IMR-90 (cell line): Measurements from ENCODE around the gene IGF1R. TPM values are rescaled to one million over a fixed set of nuclear protein-coding genes. Genes with fewer than 3 reads are reported as not detected.

Experiments
- ATAC-seq: fragments of 200-7000 bp; cut with Tn5 transposase; 2 replicates; pipeline ENCODE4 v1.9.1; 2020; ENCODE audit warnings: low read depth, mild to moderate bottlenecking, moderate library complexity
- Bru-seq: library from RNA; stranded (reverse); fragments of 400-500 nt; gene quantifications from one replicate; lab custom pipeline; 2021; lab: Mats Ljungman, UMichigan
- BruChase-seq, 2 experiments: library from RNA; stranded (reverse); fragments of 400-500 nt; gene quantifications; one replicate each; lab custom pipeline; 2021; lab: Mats Ljungman, UMichigan
- BruUV-seq: library from RNA; stranded (reverse); fragments of 400-500 nt; replicated peaks from 2 replicates; lab custom pipeline; 2021; lab: Mats Ljungman, UMichigan
- CTCF ChIA-PET: fragments of 300-600 bp; formaldehyde crosslinking; extraction: SDS; loops from one replicate; lab custom pipeline; 2021; ENCODE audit warnings: antibody characterized with exemption; lab: Yijun Ruan, JAX
- POLR2A ChIA-PET: fragments of 300-600 bp; sonication (Branson Sonifier 250); formaldehyde crosslinking; loops from one replicate; lab custom pipeline; 2022; ENCODE audit warnings: antibody characterized with exemption; ENCODE audit not compliant: unreplicated experiment; lab: Charles Lee
- DNase-seq: peaks from one replicate; pipeline ENCODE4 v3.0.0; 2013
- H2AFZ ChIP-seq: replicated peaks from 2 replicates; pipeline ENCODE3; 2013; ENCODE audit warnings: low read length, mild to moderate bottlenecking; ENCODE audit not compliant: poor library complexity
- H2AK5ac ChIP-seq: 2 replicates; pipeline ENCODE4 v1.6.1; 2013; ENCODE audit warnings: low read depth, low read length, inconsistent platforms
- H2AK9ac ChIP-seq: replicated peaks from 2 replicates; pipeline ENCODE3; 2013; ENCODE audit warnings: mild to moderate bottlenecking, low read depth, low read length, moderate library complexity; ENCODE audit not compliant: poor library complexity
- H2BK120ac ChIP-seq: 2 replicates; pipeline ENCODE4 v1.6.1; 2013; ENCODE audit warnings: low read depth, low read length, inconsistent platforms
- H2BK15ac ChIP-seq: 3 replicates; pipeline ENCODE4 v1.6.1; 2013; ENCODE audit warnings: low read depth, low read length, inconsistent platforms
- H2BK20ac ChIP-seq: 2 replicates; pipeline ENCODE4 v1.6.1; 2013; ENCODE audit warnings: low read depth, mild to moderate bottlenecking, inconsistent platforms, low read length, moderate library complexity
- H2BK5ac ChIP-seq: 2 replicates; pipeline ENCODE4 v1.6.1; 2013; ENCODE audit warnings: mild to moderate bottlenecking, low read depth, low read length, inconsistent platforms; ENCODE audit not compliant: poor library complexity, severe bottlenecking
- H3K14ac ChIP-seq: replicated peaks from 2 replicates; pipeline ENCODE4 v1.6.1; 2013; ENCODE audit warnings: low read depth, low read length, inconsistent platforms
- H3K18ac ChIP-seq: 2 replicates; pipeline ENCODE4 v1.6.1; 2013; ENCODE audit warnings: low read depth, low read length, control low read depth
- H3K23ac ChIP-seq: 2 replicates; pipeline ENCODE4 v1.6.1; 2013; ENCODE audit warnings: low read depth, low read length, inconsistent platforms
- H3K27ac ChIP-seq: 2 replicates; pipeline ENCODE4 v1.5.1; 2013; ENCODE audit warnings: mild to moderate bottlenecking, control low read depth, low read length; ENCODE audit not compliant: insufficient read depth
- H3K27me3 ChIP-seq: 2 replicates; pipeline ENCODE4 v1.6.1; 2013; ENCODE audit warnings: low read length; ENCODE audit not compliant: control insufficient read depth, insufficient read depth
- H3K36me3 ChIP-seq: 2 replicates; pipeline ENCODE4 v1.6.1; 2013; ENCODE audit warnings: low read length, mixed read lengths; ENCODE audit not compliant: control insufficient read depth, insufficient read depth
- H3K4ac ChIP-seq: 2 replicates; pipeline ENCODE4 v1.6.1; 2013; ENCODE audit warnings: low read depth, low read length, inconsistent platforms
- H3K4me1 ChIP-seq: 2 replicates; pipeline ENCODE4 v1.6.1; 2013; ENCODE audit warnings: low read length, mixed read lengths; ENCODE audit not compliant: control insufficient read depth, insufficient read depth
- H3K4me2 ChIP-seq: 2 replicates; pipeline ENCODE4 v1.6.1; 2013; ENCODE audit warnings: low read depth, mild to moderate bottlenecking, control low read depth, low read length, moderate library complexity
- H3K4me3 ChIP-seq: 2 replicates; pipeline ENCODE4 v1.5.1; 2013; ENCODE audit warnings: low read depth, mild to moderate bottlenecking, control low read depth, low read length, moderate library complexity; ENCODE audit not compliant: insufficient read depth
- H3K56ac ChIP-seq: 2 replicates; pipeline ENCODE4 v1.6.1; 2013; ENCODE audit warnings: low read length, inconsistent platforms; ENCODE audit not compliant: insufficient read depth; ENCODE audit errors: extremely low read depth
- H3K79me1 ChIP-seq, 2 experiments: 2 replicates each; pipeline ENCODE4 v1.6.1; 2013; ENCODE audit warnings: low read length in 2 of 2, inconsistent platforms in 1 of 2, low read depth in 1 of 2
- H3K9ac ChIP-seq: 2 replicates; pipeline ENCODE4 v1.6.1; 2013; ENCODE audit warnings: low read depth, low read length, control low read depth
- H3K9me1 ChIP-seq: 2 replicates; pipeline ENCODE4 v1.6.1; 2013; ENCODE audit warnings: low read length, inconsistent platforms; ENCODE audit not compliant: insufficient read depth
- H3K9me3 ChIP-seq: 2 replicates; pipeline ENCODE4 v1.6.1; 2013; ENCODE audit warnings: low read length; ENCODE audit not compliant: control insufficient read depth, insufficient read depth
- H4K20me1 ChIP-seq: 2 replicates; pipeline ENCODE4 v1.6.1; 2013; ENCODE audit warnings: low read length, inconsistent platforms; ENCODE audit not compliant: insufficient read depth
- H4K5ac ChIP-seq: 2 replicates; pipeline ENCODE4 v1.6.1; 2013; ENCODE audit warnings: mild to moderate bottlenecking, low read depth, low read length, control low read depth
- H4K8ac ChIP-seq, 2 experiments: 2 replicates each; pipeline ENCODE4 v1.6.1; 2013; ENCODE audit warnings: low read depth in 2 of 2, low read length in 2 of 2, control low read depth in 1 of 2, inconsistent platforms in 1 of 2
- H4K91ac ChIP-seq: 2 replicates; pipeline ENCODE4 v1.6.1; 2013; ENCODE audit warnings: low read depth, low read length, inconsistent platforms; ENCODE audit not compliant: insufficient read depth
- BHLHE40 ChIP-seq: fragments of 150-350 bp; IDR thresholded peaks from 2 replicates; pipeline ENCODE4 v1.6.1; 2016; ENCODE audit warnings: mild to moderate bottlenecking, low read depth, low read length
- CHD1 ChIP-seq: IDR thresholded peaks from 2 replicates; pipeline ENCODE4 v1.6.1; 2012; ENCODE audit warnings: low read depth, low read length, improper control_type of control experiment
- FOS ChIP-seq: fragments of 150-350 bp; IDR thresholded peaks from 2 replicates; pipeline ENCODE4 v1.6.1; 2016; ENCODE audit warnings: low read depth, low read length
- MAFK ChIP-seq: IDR thresholded peaks from 2 replicates; pipeline ENCODE4 v1.6.1; 2012; ENCODE audit warnings: low read depth, low read length, improper control_type of control experiment
- MAZ ChIP-seq: IDR thresholded peaks from 2 replicates; pipeline ENCODE4 v1.6.1; 2012; ENCODE audit warnings: low read depth, mild to moderate bottlenecking, low read length, improper control_type of control experiment, moderate library complexity, borderline replicate concordance
- MXI1 ChIP-seq: IDR thresholded peaks from 2 replicates; pipeline ENCODE4 v1.6.1; 2012; ENCODE audit warnings: low read depth, mild to moderate bottlenecking, low read length, moderate library complexity, borderline replicate concordance
- NFE2L2 ChIP-seq: fragments of 150-350 bp; IDR thresholded peaks from 2 replicates; pipeline ENCODE4 v1.6.1; 2016; ENCODE audit warnings: low read depth, mild to moderate bottlenecking, low read length
- POLR2A ChIP-seq: IDR thresholded peaks from 2 replicates; pipeline ENCODE4 v1.6.1; 2012; ENCODE audit warnings: mild to moderate bottlenecking, low read depth, low read length
- RCOR1 ChIP-seq: IDR thresholded peaks from 2 replicates; pipeline ENCODE4 v1.6.1; 2012; ENCODE audit warnings: mild to moderate bottlenecking, low read length, improper control_type of control experiment; ENCODE audit not compliant: insufficient replicate concordance
- RFX5 ChIP-seq: IDR thresholded peaks from 2 replicates; pipeline ENCODE4 v1.8.0; 2012; ENCODE audit warnings: low read depth, mild to moderate bottlenecking, low read length, moderate library complexity
- SMC3 ChIP-seq: fragments of 150-350 bp; IDR thresholded peaks from 2 replicates; pipeline ENCODE4 v1.6.1; 2016; ENCODE audit warnings: low read depth, mild to moderate bottlenecking, antibody characterized with exemption, low read length, moderate library complexity
- USF2 ChIP-seq: fragments of 150-350 bp; IDR thresholded peaks from 2 replicates; pipeline ENCODE4 v1.6.1; 2017; ENCODE audit warnings: mild to moderate bottlenecking, antibody characterized with exemption, low read length, low read depth
- WGBS, 2 experiments: methylation state at CpG; one replicate each; pipeline versions ENCODE4 v1.1.5 to v1.1.7; 2013; ENCODE audit warnings: missing lambda C conversion rate in 2 of 2; ENCODE audit not compliant: insufficient read length in 1 of 2; ENCODE audit errors: extremely low coverage in 2 of 2; 5-methylcytosine and 5-hydroxymethylcytosine counted together
- dilution Hi-C: fragments of 300-500 bp; cut with HindIII; formaldehyde crosslinking; loops from one replicate; pipeline ENCODE4 v1.14.3; 2018; ENCODE audit warnings: low sequenced_read_pairs; ENCODE audit not compliant: unreplicated experiment
- in situ Hi-C: fragments of 300-500 bp; cut with MboI; formaldehyde crosslinking; loops from 3 replicates; pipeline ENCODE4 v1.14.3; 2019; ENCODE audit warnings: low sequenced_read_pairs, inconsistent platforms, mixed read lengths
- intact Hi-C: fragments of 100-400 bp; cut with micrococcal nuclease; formaldehyde crosslinking; loops from 2 replicates; pipeline ENCODE4 v1.10.0; 2022
- long read RNA-seq: library from polyadenylated mRNA; unstranded; transcript quantifications from one replicate; pipeline ENCODE4 v2.0.0, GENCODE V29; 2021; ENCODE audit not compliant: unreplicated experiment
- polyA plus RNA-seq, 3 experiments: library from polyadenylated mRNA; depleted of rRNA; stranded (reverse); fragments of >200 nt; gene quantifications; 2 replicates each; pipeline ENCODE4 v1.2.3, GENCODE V29; 2012; ENCODE audit warnings: low replicate concordance in 1 of 3
- total RNA-seq: library from RNA; depleted of rRNA; stranded (reverse); fragments of >200 nt; gene quantifications from 2 replicates; pipeline ENCODE4 v1.2.3, GENCODE V29; 2012; rRNA removed

IGF1R gene
- total RNA-seq (24.9 and 26.7 TPM in 2 replicates), polyA plus RNA-seq (2012; rRNA removed) (24.0 and 27.1 TPM in 2 replicates), Bru-seq, nascent RNA (percentile 94 among the genes with signal in this experiment), BruChase-seq, experiment 1, labeled RNA remaining after a 6-hour chase (percentile 89 among the genes with signal in this experiment), BruChase-seq, experiment 2, labeled RNA remaining after a 2-hour chase (percentile 96 among the genes with signal in this experiment)
- 27.6 and 28.1 TPM in 2 replicates for polyA plus RNA-seq (2012; cell fraction: cytosol; rRNA removed)
- 41.3 and 50.6 TPM in 2 replicates for polyA plus RNA-seq (2012; cell fraction: nucleus; rRNA removed; ENCODE audit: low replicate concordance)
- long read RNA-seq, partial matches to known transcripts = 6 of 21 reads
- long read RNA-seq, other reads (novel, unspliced or antisense) = 14 of 21 reads

- ChIA-PET CTCF (interaction anchor here (1.1 to 4.1 kb wide), 3 partner anchors 124 to 429 kb away, joined by 3 to 31 read pairs (median 5); no protein-coding TSS in a partner anchor), POLR2A (interaction anchor here (0.9 kb wide), 1 partner anchor 208 kb away, joined by 3 read pairs; no protein-coding TSS in a partner anchor)
- DNase-seq (peak; percentile 88), ATAC-seq (peak; percentile 79)
- Histone ChIP-seq H3K18ac (peak within 1 kb of the TSS; percentile 77), H3K23ac (peak within 1 kb of the TSS; percentile 72; the same call in 1 of the 2 replicates), H3K9ac (peak within 1 kb of the TSS; percentile 85), H3K79me1 (peaks cover 0 to 5% of the 10 kb centered on the region in 2 experiments; a peak in 1 of 4 replicates), H2AFZ (peak within 1 kb of the TSS; percentile 94), H2BK15ac (no peak within 1 kb of the TSS), H3K27ac (peak within 1 kb of the TSS; percentile 78), H3K4me1 (0 out of 2 replicates have a peak, but pooled peaks cover 2% of the 10 kb centered on the region), H3K9me3 (no peaks in the 10 kb centered on the region; the same call in 1 of the 2 replicates), H2BK20ac (no peak within 1 kb of the TSS; the same call in 1 of the 2 replicates), H4K5ac (no peak within 1 kb of the TSS), H3K4me3 (peak within 1 kb of the TSS; percentile 85), H4K20me1 (peaks cover 23% of the 10 kb centered on the region), H3K36me3 (no peaks in the 10 kb centered on the region), H2BK120ac (peak within 1 kb of the TSS; percentile 10), H3K4ac (peak within 1 kb of the TSS; percentile 39), H3K9me1 (no peaks in the 10 kb centered on the region), H3K14ac (peak within 1 kb of the TSS; percentile 55; the same call in 1 of the 2 replicates), H2AK9ac (peak within 1 kb of the TSS; percentile 81), H3K27me3 (peaks cover 19% of the 10 kb centered on the region), H4K91ac (0 out of 2 replicates have a peak within 1 kb of the TSS, but pooled peaks have one; percentile 35), H2AK5ac (no peak within 1 kb of the TSS), H4K8ac (peak within 1 kb of the TSS in 1 of 2 experiments; percentile 35; a peak in 1 of 4 replicates), H2BK5ac (peak within 1 kb of the TSS; percentile 92), H3K4me2 (peak within 1 kb of the TSS; percentile 92), H3K56ac (peak within 1 kb of the TSS; percentile 62)
- dilution Hi-C loops = no loop called here
- BruUV-seq = no TSS peak
- WGBS, 2 experiments = 0% methylated on average over 11 of the region's 106 CpGs; no CpG with 5 or more reads in 1 of the 2 experiments
- in situ Hi-C loops = no loop called here
- intact Hi-C loops = loop anchor here (1.0 to 2.0 kb wide), 4 partner anchors 129 to 206 kb away; no protein-coding TSS in a partner anchor
- TF ChIP-seq BHLHE40 (peak; percentile 7; the same call in 1 of the 2 replicates), USF2 (no peak), SMC3 (peak; percentile 16; the same call in 1 of the 2 replicates), POLR2A (no peak), RFX5 (no peak), CHD1 (no peak), MXI1 (peak; percentile 74), FOS (no peak), MAZ (peak; percentile 65), MAFK (no peak), NFE2L2 (no peak), RCOR1 (no peak)
Observed at GRCh38 chr15:98647774-98648653, at the start of gene IGF1R. Gene IGF1R (plus strand): TSS chr15:98648539. CDS start chr15:98649582, 1,043 bp downstream.
